Measurements from ENCODE around the gene MCEE.

Gene MCEE

GRCh38 chr2:71060871-71061270, 69.2 kb downstream of the MCEE start:
- H3K4me3 ChIP-seq (ENCODE audit: low read length), result no peak overlapping the region
- TF ChIP-seq ZNF274 (IDR thresholded peaks at IDR 0.05; ENCODE audit: low read depth, low read length), result no peak

GRCh38 chr2:71060211-71060610, 69.8 kb downstream of the MCEE start:
- no peak for TF ChIP-seq ZNF274 (IDR thresholded peaks at IDR 0.05; ENCODE audit: low read depth, low read length)
- no peak overlapping the region for H3K4me3 ChIP-seq (ENCODE audit: low read length)
